NCI-H1417 treated with DMSO at 0.1 percent for 48 hours (cell line): Measurements from ENCODE around the gene CD1D.
"Not testable (repeated sequence)": the region's sequence is repeated elsewhere in the genome, so short reads cannot be mapped to it uniquely, and the experiment has no call there.

Experiments
- DNase-seq: peaks from one replicate; lab custom pipeline; 2025; lab: John Stamatoyannopoulos, UW

CD1D gene

DNA sequence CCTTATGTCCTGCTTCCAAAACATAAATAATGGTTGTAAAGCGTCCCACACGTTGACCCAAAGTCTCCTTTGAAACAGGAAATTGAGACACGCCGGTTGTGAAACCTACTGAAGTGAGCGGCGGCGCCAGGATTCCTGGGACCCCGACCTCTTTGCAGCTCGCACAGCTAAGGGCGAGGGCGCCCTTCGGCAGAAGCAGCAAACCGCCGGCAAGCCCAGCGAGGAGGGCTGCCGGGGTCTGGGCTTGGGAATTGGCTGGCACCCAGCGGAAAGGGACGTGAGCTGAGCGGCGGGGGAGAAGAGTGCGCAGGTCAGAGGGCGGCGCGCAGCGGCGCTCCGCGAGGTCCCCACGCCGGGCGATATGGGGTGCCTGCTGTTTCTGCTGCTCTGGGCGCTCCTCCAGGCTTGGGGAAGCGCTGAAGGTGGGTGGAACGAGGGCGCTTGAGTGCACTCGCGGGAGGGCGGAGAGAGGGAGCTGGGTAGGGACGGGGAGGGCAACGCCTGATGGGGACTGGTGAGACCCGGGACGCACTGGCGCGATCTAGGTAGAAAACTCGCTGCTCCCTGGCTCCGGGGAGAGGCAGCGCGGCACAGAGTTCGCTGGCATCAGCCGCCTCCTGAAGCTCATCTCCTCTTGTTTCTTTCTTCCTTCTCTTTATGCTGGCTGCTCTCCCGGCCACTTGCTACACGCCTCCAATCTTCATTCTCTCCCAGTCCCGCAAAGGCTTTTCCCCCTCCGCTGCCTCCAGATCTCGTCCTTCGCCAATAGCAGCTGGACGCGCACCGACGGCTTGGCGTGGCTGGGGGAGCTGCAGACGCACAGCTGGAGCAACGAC lies at the start of gene CD1D:
CD1D (plus strand) TSS at position 155 of the 836 bp plus-strand sequence; CDS start at position 362, 207 bp downstream.
- no peak for DNase-seq

GRCh38 chr1:158131217-158131616 lies 49.5 kb upstream of the CD1D start:
- DNase-seq: no peak

GRCh38 chr1:158140764-158141192 lies 39.9 kb upstream of the CD1D start:
- DNase-seq: no peak

- no peak for DNase-seq
Measured at GRCh38 chr1:158145173-158145719, 35.4 kb upstream of the CD1D start.

- DNase-seq: no peak
Measured at GRCh38 chr1:158146165-158146564, 34.5 kb upstream of the CD1D start.

DNA sequence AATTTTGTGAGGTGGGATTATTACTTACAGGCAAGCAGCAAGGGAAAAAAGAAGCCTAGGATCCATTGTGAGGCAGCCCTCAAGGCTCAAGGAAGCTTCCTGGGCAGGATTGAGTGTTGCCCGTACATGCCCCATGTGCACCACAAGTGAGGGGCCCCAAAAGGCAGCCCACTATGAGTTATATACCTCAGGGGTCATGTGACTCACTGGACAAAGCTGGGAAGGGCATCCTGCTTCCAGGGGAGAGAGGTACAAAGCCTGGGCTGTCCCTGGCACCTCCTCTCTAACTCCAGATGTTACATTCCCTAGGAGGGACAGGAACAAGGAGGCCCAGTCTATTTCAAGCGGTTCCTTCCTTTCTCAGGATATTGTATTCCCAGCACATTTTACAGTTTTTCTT lies 34.0 kb upstream of the CD1D start:
- DNase-seq: no peak

- no peak for DNase-seq
Measured at GRCh38 chr1:158147401-158147800, 33.3 kb upstream of the CD1D start.

- no peak for DNase-seq
Measured at GRCh38 chr1:158147869-158148268, 32.8 kb upstream of the CD1D start.

GRCh38 chr1:158148468-158148867 lies 32.2 kb upstream of the CD1D start:
- no peak for DNase-seq

DNA sequence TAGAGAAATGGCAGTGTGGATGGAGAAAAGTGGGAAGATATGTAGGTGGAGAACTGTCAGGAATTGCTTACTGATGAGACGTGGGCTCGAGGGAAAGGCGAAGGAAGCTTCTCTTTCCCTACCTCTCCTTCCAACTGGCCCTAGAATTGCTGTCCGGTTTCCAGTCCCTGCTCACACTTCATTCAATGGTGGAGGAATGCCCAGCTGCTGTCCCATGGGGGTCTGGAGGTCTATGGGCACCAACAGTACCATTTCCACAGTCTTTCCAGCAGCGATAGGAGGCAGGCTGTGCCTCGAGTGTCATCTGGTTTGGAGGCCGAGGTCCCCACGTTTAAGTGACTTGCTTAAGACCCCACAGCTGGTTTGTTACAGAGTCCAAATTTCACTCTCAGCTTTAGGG lies 31.5 kb upstream of the CD1D start:
- DNase-seq: no peak

- DNase-seq: no peak
Measured at GRCh38 chr1:158149577-158150269, 31.0 kb upstream of the CD1D start.

- DNase-seq: no peak
Measured at GRCh38 chr1:158150523-158150922, 30.2 kb upstream of the CD1D start.

DNA sequence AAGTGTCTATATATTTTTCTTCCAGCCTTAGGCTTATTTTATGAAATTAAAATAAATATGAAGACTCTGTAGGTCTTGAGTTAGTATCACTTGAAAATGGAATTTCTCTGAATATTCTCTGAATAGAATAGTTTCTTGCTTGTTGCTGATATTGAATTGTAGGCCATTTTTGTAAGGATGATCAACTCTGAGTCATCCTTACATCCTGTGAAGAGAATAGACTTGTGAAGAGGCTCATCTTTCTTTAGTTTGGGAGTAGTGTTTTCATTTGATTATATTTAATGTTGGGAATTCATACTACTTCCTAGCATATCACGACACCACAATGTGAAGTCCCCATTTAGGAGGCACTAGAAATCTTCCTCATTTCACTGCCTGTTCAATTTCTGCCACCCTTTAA lies 27.5 kb upstream of the CD1D start:
- no peak for DNase-seq

- DNase-seq: no peak
Measured at GRCh38 chr1:158153746-158154444, 26.8 kb upstream of the CD1D start.

DNA sequence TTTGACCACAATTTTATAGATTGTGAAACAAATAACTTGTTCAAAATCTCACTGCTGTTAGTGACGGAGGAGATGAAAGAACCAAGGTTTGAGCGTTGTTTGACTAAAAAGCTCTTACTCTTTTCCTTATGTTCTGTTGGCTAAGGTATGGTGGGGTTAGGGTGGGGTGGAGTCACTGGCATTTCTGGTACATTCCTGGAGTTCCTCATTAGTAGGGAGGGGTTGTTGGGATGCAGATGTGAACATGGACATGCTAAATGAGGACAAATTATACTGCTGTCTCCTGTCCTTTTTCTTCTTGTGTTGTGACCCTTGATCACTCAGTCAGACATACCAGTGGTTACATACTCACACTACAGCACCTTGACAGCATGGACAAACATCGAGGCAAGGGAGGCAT lies 26.2 kb upstream of the CD1D start:
- DNase-seq: no peak

GRCh38 chr1:158155673-158156072 lies 25.0 kb upstream of the CD1D start:
- no peak for DNase-seq

- no peak for DNase-seq
Measured at GRCh38 chr1:158159597-158159996, 21.1 kb upstream of the CD1D start.

- DNase-seq: no peak
Measured at GRCh38 chr1:158161446-158161845, 19.2 kb upstream of the CD1D start.

- no peak for DNase-seq
Measured at GRCh38 chr1:158163000-158163947, 17.4 kb upstream of the CD1D start.

DNA sequence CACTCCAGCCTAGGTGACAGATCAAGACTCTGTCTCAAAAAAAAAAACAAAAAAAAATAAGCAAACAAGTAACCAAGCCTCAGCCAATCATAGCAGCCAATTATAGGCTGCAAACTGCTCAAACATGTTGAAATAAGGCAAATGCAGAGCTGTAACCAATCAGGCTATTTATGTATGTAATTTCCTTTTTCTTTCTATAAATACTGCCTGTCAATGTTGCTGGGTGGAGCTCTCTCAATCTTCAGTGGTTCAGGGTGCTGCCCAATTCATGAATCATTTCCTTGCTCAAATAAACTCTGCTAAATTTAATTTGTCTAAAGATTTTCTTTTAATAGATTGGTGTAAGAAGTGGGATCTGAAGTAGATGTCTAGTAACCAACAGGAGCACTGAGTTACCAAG lies 11.6 kb upstream of the CD1D start:
- no peak for DNase-seq

- not testable (repeated sequence) for DNase-seq
Measured at GRCh38 chr1:158175915-158176314, 4.8 kb upstream of the CD1D start.
